Keratinocyte (primary cell): ENCODE measurements around the gene RERE. TPM values are rescaled to one million over a fixed set of nuclear protein-coding genes. Genes with fewer than 3 reads are reported as not detected.

Experiments
- DNase-seq: peaks from one replicate; pipeline ENCODE4 v3.0.0-alpha.2; 2011; ENCODE audit warnings: low read depth, missing footprints, low spot score
- FAIRE-seq: peaks from 2 replicates; lab custom pipeline; 2011; peaks lifted over from hg19 to GRCh38; lab: Jason Lieb, UNC
- H2AFZ ChIP-seq: 2 replicates; pipeline ENCODE4 v1.6.0; 2012; ENCODE audit warnings: low read length, control low read depth, inconsistent platforms; ENCODE audit not compliant: control insufficient read depth
- H3K27ac ChIP-seq: 2 replicates; pipeline ENCODE4 v1.5.1; 2011; ENCODE audit warnings: low read length; ENCODE audit not compliant: control insufficient read depth, insufficient read depth
- H3K27me3 ChIP-seq: 3 replicates; pipeline ENCODE4 v1.6.0; 2011; ENCODE audit warnings: low read length; ENCODE audit not compliant: control insufficient read depth, insufficient read depth; ENCODE audit errors: extremely low read depth
- H3K36me3 ChIP-seq, 2 experiments: 2 replicates in 1 of 2; 3 replicates in 1 of 2; pipeline ENCODE4 v1.5.1; 2011; ENCODE audit warnings: low read length in 2 of 2, mild to moderate bottlenecking in 1 of 2; ENCODE audit not compliant: control insufficient read depth in 2 of 2, insufficient read depth in 2 of 2; ENCODE audit errors: extremely low read depth in 1 of 2
- H3K4me1 ChIP-seq: 3 replicates; pipeline ENCODE4 v1.5.1; 2011; ENCODE audit warnings: low read length; ENCODE audit not compliant: control insufficient read depth, insufficient read depth; ENCODE audit errors: extremely low read depth
- H3K4me2 ChIP-seq: 3 replicates; pipeline ENCODE4 v1.6.0; 2011; ENCODE audit warnings: low read depth, low read length; ENCODE audit not compliant: control insufficient read depth, insufficient read depth; ENCODE audit errors: extremely low read depth
- H3K4me3 ChIP-seq, 3 experiments: fragments of 200-600 bp in 1 of 3; sonication (generic) in 1 of 3; 2 replicates in 2 of 3; 3 replicates in 1 of 3; pipeline ENCODE4 v1.5.1; 2011 to 2016; ENCODE audit warnings: low read length in 3 of 3, mild to moderate bottlenecking in 3 of 3, control low read depth in 2 of 3, inconsistent platforms in 1 of 3, low read depth in 1 of 3, mixed read lengths in 1 of 3, mixed run types in 1 of 3, moderate library complexity in 1 of 3; ENCODE audit not compliant: control insufficient read depth in 2 of 3, insufficient read depth in 2 of 3; ENCODE audit errors: extremely low read depth in 1 of 3
- H3K79me2 ChIP-seq: 2 replicates; pipeline ENCODE4 v1.6.0; 2012; ENCODE audit warnings: low read length; ENCODE audit not compliant: control insufficient read depth, insufficient read depth
- H3K9ac ChIP-seq: 3 replicates; pipeline ENCODE4 v1.6.0; 2011; ENCODE audit warnings: low read length; ENCODE audit not compliant: control insufficient read depth, insufficient read depth; ENCODE audit errors: extremely low read depth
- H3K9me1 ChIP-seq: 3 replicates; pipeline ENCODE4 v1.6.0; 2011; ENCODE audit warnings: low read length; ENCODE audit not compliant: control insufficient read depth, insufficient read depth; ENCODE audit errors: extremely low read depth
- H3K9me3 ChIP-seq: 2 replicates; pipeline ENCODE4 v1.5.1; 2012; ENCODE audit warnings: low read depth, low read length; ENCODE audit not compliant: control insufficient read depth
- H4K20me1 ChIP-seq: 3 replicates; pipeline ENCODE4 v1.6.0; 2011; ENCODE audit warnings: low read length; ENCODE audit not compliant: control insufficient read depth, insufficient read depth; ENCODE audit errors: extremely low read depth
- CTCF ChIP-seq, 3 experiments: IDR thresholded peaks in 1 of 3; conservative IDR thresholded peaks in 1 of 3; optimal IDR thresholded peaks in 1 of 3; 2 replicates in 2 of 3; 3 replicates in 1 of 3; pipeline versions ENCODE3 to v1.5.1; 2011; ENCODE audit warnings: low read length in 3 of 3, mild to moderate bottlenecking in 3 of 3, moderate library complexity in 2 of 3, control low read depth in 1 of 3, inconsistent platforms in 1 of 3; ENCODE audit not compliant: insufficient read depth in 2 of 3; ENCODE audit errors: extremely low read depth in 1 of 3
- EZH2 ChIP-seq: IDR thresholded peaks from one replicate; pipeline ENCODE4 v1.6.1; 2012; ENCODE audit warnings: inconsistent platforms, mild to moderate bottlenecking, low read length, moderate library complexity
- dilution Hi-C: fragments of 300-500 bp; cut with MboI; formaldehyde crosslinking; loops from one replicate; pipeline ENCODE4 v1.7.0; 2020; ENCODE audit warnings: low sequenced_read_pairs; ENCODE audit not compliant: extremely low pct_ligation_motif_present
- polyA plus RNA-seq, 5 experiments: library from polyadenylated mRNA; depleted of rRNA in 3 of 5; stranded (reverse) in 3 of 5; stranded (forward) in 1 of 5; unstranded in 1 of 5; fragments of >200 nt; gene quantifications; 1 replicate in 1 of 5; 2 replicates in 3 of 5; 3 replicates in 1 of 5; pipeline versions ENCODE4 v1.2.1 to v1.2.3, GENCODE V29; 2011 to 2012; ENCODE audit warnings: missing spikeins in 2 of 5, low read depth in 1 of 5, low replicate concordance in 1 of 5

The RERE gene
- polyA plus RNA-seq, 1 donor (not counting 4 experiments of a cell fraction or from before 2014, with no cell fraction given) = 3.8 TPM

DNA sequence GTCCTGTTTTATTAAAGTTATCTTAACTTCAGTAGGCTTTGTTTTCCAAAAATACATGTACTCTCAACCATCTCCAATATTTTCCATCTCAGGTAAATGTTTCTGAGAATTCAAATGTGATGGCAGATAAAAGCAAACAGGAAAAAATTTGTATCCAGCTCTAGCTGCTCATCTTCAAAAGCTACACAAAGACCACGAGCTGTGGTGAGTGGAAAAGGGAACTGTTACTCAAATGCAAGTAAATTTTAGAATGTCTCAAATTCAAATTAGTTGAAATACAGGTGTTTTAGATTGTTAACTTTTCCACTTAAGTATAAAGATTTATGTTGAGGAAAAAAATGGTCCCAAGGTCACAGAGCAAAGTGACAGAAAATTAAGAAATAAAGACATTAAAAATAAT lies 283.5 kb downstream of the RERE start:
- dilution Hi-C loops = no loop called here
- Histone ChIP-seq H3K79me2 (no peaks in the 10 kb centered on the region), H3K4me1 (no peaks in the 10 kb centered on the region), H3K36me3 (peaks cover 2 to 3% of the 10 kb centered on the region in 2 experiments), H3K9me3 (no peaks in the 10 kb centered on the region), H2AFZ (no peak overlapping the region), H3K4me2 (no peak overlapping the region), H3K9ac (no peak overlapping the region), H3K4me3 (no peak overlapping the region), H3K27ac (no peak overlapping the region), H4K20me1 (no peaks in the 10 kb centered on the region), H3K9me1 (no peaks in the 10 kb centered on the region), H3K27me3 (no peaks in the 10 kb centered on the region)
- FAIRE-seq (no peak), DNase-seq (no peak)
- TF ChIP-seq EZH2 (no peak), CTCF (optimal IDR thresholded peaks at IDR 0.05 in 1 of 3, IDR thresholded peaks at IDR 0.05 in 1 of 3, conservative IDR thresholded peaks at IDR 0.05 in 1 of 3; ENCODE audit: extremely low read depth in 1 of 3, insufficient read depth in 2 of 3, low read length in 3 of 3) (no peak)

- Histone ChIP-seq H2AFZ (no peak overlapping the region), H3K4me3 (no peak overlapping the region), H3K9me1 (no peaks in the 10 kb centered on the region), H4K20me1 (no peaks in the 10 kb centered on the region), H3K36me3 (peaks cover 2 to 3% of the 10 kb centered on the region in 2 experiments), H3K4me2 (no peak overlapping the region), H3K27me3 (no peaks in the 10 kb centered on the region), H3K4me1 (no peaks in the 10 kb centered on the region), H3K27ac (no peak overlapping the region), H3K79me2 (no peaks in the 10 kb centered on the region), H3K9ac (no peak overlapping the region), H3K9me3 (no peaks in the 10 kb centered on the region)
- TF ChIP-seq CTCF (optimal IDR thresholded peaks at IDR 0.05 in 1 of 3, IDR thresholded peaks at IDR 0.05 in 1 of 3, conservative IDR thresholded peaks at IDR 0.05 in 1 of 3; ENCODE audit: extremely low read depth in 1 of 3, insufficient read depth in 2 of 3, low read length in 3 of 3) (no peak), EZH2 (no peak)
- dilution Hi-C loops = no loop called here
- FAIRE-seq (no peak), DNase-seq (no peak)
Observed at GRCh38 chr1:8533124-8533523, 284.3 kb downstream of the RERE start.
